Breast epithelium (tissue), 3 donors: ENCODE data around the gene DHRS7B.

ENCODE experiments used
- CTCF ChIP-seq, 3 donors: fragments of 450-650 bp; IDR thresholded peaks; one replicate each; pipeline ENCODE4 v1.5.1; 2016 to 2017; ENCODE audit warnings: antibody characterized with exemption in 3 of 3, mild to moderate bottlenecking in 3 of 3, moderate library complexity in 3 of 3
- POLR2A ChIP-seq: fragments of 450-650 bp; IDR thresholded peaks from one replicate; pipeline ENCODE4 v1.6.1; 2016; ENCODE audit warnings: antibody characterized with exemption, mild to moderate bottlenecking, moderate library complexity
- POLR2AphosphoS5 ChIP-seq, 3 donors: sonication (generic); formaldehyde crosslinking; IDR thresholded peaks; one replicate each; pipeline ENCODE4 v1.6.1; 2017; ENCODE audit warnings: antibody characterized with exemption in 3 of 3

GRCh38 chr17:21094298-21094704 lies 32.5 kb upstream of the DHRS7B start:
- no peak for TF ChIP-seq POLR2AphosphoS5 (IDR thresholded peaks at IDR 0.05)
- no peak for TF ChIP-seq POLR2A
- TF ChIP-seq CTCF (IDR thresholded peaks at IDR 0.05), result no peak
